ENCODE measurements around the gene ASTN2.

ASTN2 gene

DNA sequence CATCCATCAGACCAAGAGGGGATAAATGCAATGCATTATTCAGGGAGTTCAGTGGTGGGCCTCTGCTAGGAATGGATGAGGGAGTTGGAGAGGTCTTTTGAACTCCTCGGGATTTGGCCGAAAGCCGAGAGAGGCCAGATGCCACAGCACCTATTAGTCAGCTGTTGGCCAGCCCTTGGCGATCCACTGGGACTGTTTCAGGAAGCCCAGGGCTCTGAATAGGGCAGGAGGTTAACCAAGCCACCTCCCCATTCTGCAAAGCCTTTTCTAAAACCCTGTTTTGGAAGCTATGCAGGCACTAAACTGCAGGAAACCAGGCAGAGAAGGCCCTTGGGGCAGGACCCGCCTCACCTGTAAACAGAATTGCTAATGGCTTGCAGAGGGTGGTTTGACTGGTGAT, 37.8 kb downstream of the ASTN2 start:
- no peak overlapping the region for H3K27ac Mint-ChIP-seq
- peaks cover 6 to 8% of the 10 kb centered on the region in 2 donors for H3K9me3 Mint-ChIP-seq
- no peak overlapping the region for H3K4me3 Mint-ChIP-seq
- H3K4me1 Mint-ChIP-seq (ENCODE audit: low read depth in 2 of 2): no peaks in the 10 kb centered on the region
- no peak for ATAC-seq (replicated peaks)
- no peaks in the 10 kb centered on the region for H3K27me3 Mint-ChIP-seq
- H3K36me3 Mint-ChIP-seq (ENCODE audit: insufficient read depth): peaks cover 4% of the 10 kb centered on the region
- no peak for DNase-seq

DNA sequence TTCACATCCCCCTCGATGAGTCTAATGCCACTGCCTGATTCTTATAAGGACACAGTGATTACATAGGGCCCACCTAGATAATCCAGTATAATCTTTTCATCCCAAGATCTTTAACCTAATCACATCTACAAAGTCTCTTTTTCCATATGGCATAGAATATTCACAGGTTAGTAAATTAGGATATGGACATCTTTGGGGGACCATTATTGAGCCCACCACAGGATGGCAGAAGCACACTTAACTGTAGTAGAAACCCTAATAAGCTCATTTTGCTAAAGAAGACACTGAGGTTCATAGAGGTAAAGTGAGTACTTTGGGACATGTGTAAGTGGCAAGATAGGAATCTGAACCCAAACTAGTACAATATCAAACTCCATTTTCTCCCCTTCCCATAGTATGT, 38.9 kb downstream of the ASTN2 start:
- peaks cover 4% of the 10 kb centered on the region for H3K36me3 Mint-ChIP-seq (ENCODE audit: insufficient read depth)
- no peak for DNase-seq
- H3K4me3 Mint-ChIP-seq: no peak overlapping the region
- H3K4me1 Mint-ChIP-seq (ENCODE audit: low read depth in 2 of 2): no peaks in the 10 kb centered on the region
- no peak overlapping the region for H3K27ac Mint-ChIP-seq
- H3K27me3 Mint-ChIP-seq: no peaks in the 10 kb centered on the region
- peaks cover 4 to 7% of the 10 kb centered on the region in 2 donors for H3K9me3 Mint-ChIP-seq
- no peak for ATAC-seq (replicated peaks)

DNA sequence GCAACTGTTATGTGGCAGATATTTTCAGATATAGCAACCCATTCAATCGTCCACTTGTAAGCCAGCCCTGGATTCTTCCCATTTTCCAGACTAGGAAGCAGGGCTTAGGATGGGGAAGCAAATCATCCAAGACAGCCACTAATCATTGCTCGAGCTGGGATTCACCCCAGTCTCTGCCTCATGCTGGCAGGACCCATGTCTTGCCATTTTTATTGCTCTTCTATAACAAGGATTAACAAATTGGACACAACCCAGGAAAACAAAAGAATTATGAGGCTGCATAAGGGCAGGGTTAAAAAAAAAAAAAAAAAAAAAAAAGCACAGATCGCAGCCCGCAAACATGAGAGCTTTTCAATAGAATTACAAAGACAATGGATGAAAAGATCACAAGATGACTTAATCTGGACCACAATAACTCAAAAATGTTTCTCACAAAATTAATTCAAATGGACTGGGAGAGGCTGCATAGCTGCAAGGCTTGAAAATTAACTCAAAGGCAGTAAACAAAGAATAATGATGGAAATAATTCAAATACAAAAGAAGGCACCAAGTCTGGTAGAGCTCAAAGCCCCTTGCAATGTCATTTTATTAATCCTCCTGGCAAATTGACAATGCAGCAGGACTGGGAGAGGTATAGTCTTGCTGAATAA, 40.7 kb downstream of the ASTN2 start:
- H3K36me3 Mint-ChIP-seq (ENCODE audit: insufficient read depth): peaks cover 4% of the 10 kb centered on the region

GRCh38 chr9:117368684-117369230, 46.1 kb downstream of the ASTN2 start:
- no peak for ATAC-seq (replicated peaks)
- H3K27me3 Mint-ChIP-seq: no peaks in the 10 kb centered on the region
- DNase-seq: no peak
- peaks cover 11 to 14% of the 10 kb centered on the region in 2 donors for H3K9me3 Mint-ChIP-seq
- H3K4me3 Mint-ChIP-seq: no peak overlapping the region
- no peaks in the 10 kb centered on the region for H3K36me3 Mint-ChIP-seq (ENCODE audit: insufficient read depth)
- H3K27ac Mint-ChIP-seq: no peak overlapping the region
- no peaks in the 10 kb centered on the region for H3K4me1 Mint-ChIP-seq (ENCODE audit: low read depth in 2 of 2)

More for the DNA sequence above, 40.7 kb downstream of the ASTN2 start:
- no peak for DNase-seq
- no peak overlapping the region for H3K4me3 Mint-ChIP-seq
- peaks cover 0 to 10% of the 10 kb centered on the region in 2 donors for H3K9me3 Mint-ChIP-seq
- ATAC-seq (replicated peaks): no peak
- no peak overlapping the region for H3K27ac Mint-ChIP-seq
- no peaks in the 10 kb centered on the region for H3K4me1 Mint-ChIP-seq (ENCODE audit: low read depth in 2 of 2)
- no peaks in the 10 kb centered on the region for H3K27me3 Mint-ChIP-seq

DNA sequence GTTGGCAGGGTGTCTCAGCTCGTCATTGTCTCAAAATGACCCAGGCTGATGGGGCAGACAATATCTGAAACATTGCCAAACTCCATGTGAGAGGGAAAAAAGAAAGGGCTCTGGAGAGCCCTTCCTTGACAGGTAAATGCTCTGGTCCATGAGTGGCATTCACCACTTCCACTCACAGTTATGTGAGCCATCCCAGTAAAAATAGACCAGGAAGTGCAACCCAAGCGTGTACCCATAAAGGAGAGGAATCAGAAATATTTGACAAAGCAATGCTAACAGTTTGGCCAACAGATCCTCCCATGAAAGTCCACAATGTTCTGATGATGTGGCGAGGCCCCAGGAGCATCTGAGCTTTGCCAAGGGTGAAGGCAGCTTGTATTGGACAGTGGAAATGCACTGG, 49.4 kb downstream of the ASTN2 start:
- ATAC-seq (replicated peaks) (no peak), DNase-seq (no peak)
- H3K36me3 Mint-ChIP-seq (ENCODE audit: insufficient read depth): no peaks in the 10 kb centered on the region
- no peak overlapping the region for H3K27ac Mint-ChIP-seq
- H3K4me3 Mint-ChIP-seq: no peak overlapping the region
- H3K27me3 Mint-ChIP-seq: no peaks in the 10 kb centered on the region
- no peaks in the 10 kb centered on the region for H3K4me1 Mint-ChIP-seq (ENCODE audit: low read depth in 2 of 2)
- peaks cover 9 to 21% of the 10 kb centered on the region in 2 donors for H3K9me3 Mint-ChIP-seq

DNA sequence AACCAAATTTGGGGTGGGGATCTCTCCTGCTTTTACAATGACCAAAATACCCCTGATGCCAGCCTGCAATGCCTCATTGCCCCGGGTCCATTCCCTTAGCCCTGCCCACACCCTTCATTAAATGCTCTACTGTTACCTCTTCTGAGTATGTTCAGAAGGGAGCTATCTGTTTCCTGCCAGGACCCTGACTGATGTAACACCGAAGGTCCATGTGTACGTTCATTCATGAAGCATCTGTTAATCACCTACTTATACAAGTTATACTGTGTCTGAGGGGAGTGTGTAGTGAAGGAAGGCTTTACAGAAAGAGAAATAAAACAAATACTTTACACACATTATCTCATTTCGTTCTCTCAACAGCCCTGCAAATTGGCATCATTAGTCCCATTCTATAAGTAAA, 51.9 kb downstream of the ASTN2 start:
- H3K4me3 Mint-ChIP-seq: no peak overlapping the region
- H3K9me3 Mint-ChIP-seq: peaks cover 12 to 21% of the 10 kb centered on the region in 2 donors
- DNase-seq (no peak), ATAC-seq (replicated peaks) (no peak)
- H3K4me1 Mint-ChIP-seq (ENCODE audit: low read depth in 2 of 2): no peaks in the 10 kb centered on the region
- no peak overlapping the region for H3K27ac Mint-ChIP-seq
- H3K27me3 Mint-ChIP-seq: no peaks in the 10 kb centered on the region
- no peaks in the 10 kb centered on the region for H3K36me3 Mint-ChIP-seq (ENCODE audit: insufficient read depth)

GRCh38 chr9:117359910-117360309, 54.9 kb downstream of the ASTN2 start:
- ATAC-seq (replicated peaks) (no peak), DNase-seq (no peak)
- no peak overlapping the region for H3K4me3 Mint-ChIP-seq
- no peaks in the 10 kb centered on the region for H3K36me3 Mint-ChIP-seq (ENCODE audit: insufficient read depth)
- H3K4me1 Mint-ChIP-seq (ENCODE audit: low read depth in 2 of 2): no peaks in the 10 kb centered on the region
- peaks cover 9 to 15% of the 10 kb centered on the region in 2 donors for H3K9me3 Mint-ChIP-seq
- no peaks in the 10 kb centered on the region for H3K27me3 Mint-ChIP-seq
- H3K27ac Mint-ChIP-seq: no peak overlapping the region

GRCh38 chr9:117355542-117355941, 59.3 kb downstream of the ASTN2 start:
- peaks cover 10 to 11% of the 10 kb centered on the region in 2 donors for H3K9me3 Mint-ChIP-seq
- ATAC-seq (replicated peaks): no peak
- no peak overlapping the region for H3K4me3 Mint-ChIP-seq
- no peaks in the 10 kb centered on the region for H3K36me3 Mint-ChIP-seq (ENCODE audit: insufficient read depth)
- no peaks in the 10 kb centered on the region for H3K27me3 Mint-ChIP-seq
- no peak for DNase-seq
- H3K4me1 Mint-ChIP-seq (ENCODE audit: low read depth in 2 of 2): no peaks in the 10 kb centered on the region
- H3K27ac Mint-ChIP-seq: no peak overlapping the region

DNA sequence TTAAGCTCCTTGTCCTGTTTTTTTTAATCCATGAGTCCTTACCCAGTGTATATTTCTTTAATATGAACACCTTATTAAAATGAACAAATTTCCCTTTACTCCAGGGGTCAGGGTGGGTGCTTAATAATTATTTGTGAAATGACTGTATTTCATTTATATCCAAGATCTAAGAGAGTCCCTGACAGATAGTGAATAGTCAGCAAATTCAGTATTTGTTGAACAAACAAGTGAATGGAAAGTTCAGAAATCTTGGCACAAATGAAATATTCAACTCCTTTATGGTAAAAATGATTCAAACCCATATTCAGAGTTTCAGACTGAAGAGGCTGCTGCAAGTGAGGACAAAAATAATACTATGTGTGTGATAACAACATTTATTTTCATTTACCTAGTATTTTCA, 59.9 kb downstream of the ASTN2 start:
- no peak for ATAC-seq (replicated peaks)
- no peak overlapping the region for H3K27ac Mint-ChIP-seq

DNA sequence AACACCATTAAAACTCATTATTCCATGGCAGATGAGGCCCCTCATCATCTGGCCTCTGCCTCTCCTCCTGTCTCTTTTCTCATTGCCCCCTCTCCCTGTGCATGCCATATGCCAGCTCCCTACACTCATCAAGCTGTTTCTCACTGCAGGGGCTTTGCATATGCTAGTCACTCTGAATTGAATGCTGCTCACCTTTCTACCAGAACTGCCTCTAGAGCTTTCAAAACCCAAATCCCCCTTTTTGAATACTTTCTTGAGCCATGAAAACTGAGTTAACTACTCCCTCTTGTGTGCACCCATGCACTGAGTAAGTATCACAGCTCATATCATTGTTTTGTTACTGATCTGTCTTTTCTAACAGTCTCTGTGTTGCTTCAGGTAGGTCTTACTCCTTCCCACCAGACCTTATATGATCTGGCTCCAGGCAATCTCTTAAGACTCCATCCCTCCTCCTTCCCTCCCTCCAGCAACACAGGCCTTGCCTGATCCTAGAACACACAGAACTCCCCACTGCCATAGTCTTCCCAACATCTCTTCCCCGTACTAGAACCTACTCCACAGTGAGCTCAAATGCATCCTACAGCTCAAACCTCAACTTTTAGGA, 60.5 kb downstream of the ASTN2 start:
- no peak for ATAC-seq (replicated peaks)
- DNase-seq: no peak
- Mint-ChIP-seq H3K27me3 (no peaks in the 10 kb centered on the region), H3K4me1 (ENCODE audit: low read depth in 2 of 2) (no peaks in the 10 kb centered on the region), H3K4me3 (no peak overlapping the region), H3K9me3 (peaks cover 9 to 10% of the 10 kb centered on the region in 2 donors), H3K36me3 (ENCODE audit: insufficient read depth) (no peaks in the 10 kb centered on the region), H3K27ac (no peak overlapping the region)

More for the DNA sequence above, 59.9 kb downstream of the ASTN2 start:
- no peak overlapping the region for H3K4me3 Mint-ChIP-seq
- peaks cover 10 to 13% of the 10 kb centered on the region in 2 donors for H3K9me3 Mint-ChIP-seq
- H3K4me1 Mint-ChIP-seq (ENCODE audit: low read depth in 2 of 2): no peaks in the 10 kb centered on the region
- H3K36me3 Mint-ChIP-seq (ENCODE audit: insufficient read depth): no peaks in the 10 kb centered on the region
- no peak for DNase-seq
- H3K27me3 Mint-ChIP-seq: no peaks in the 10 kb centered on the region

DNA sequence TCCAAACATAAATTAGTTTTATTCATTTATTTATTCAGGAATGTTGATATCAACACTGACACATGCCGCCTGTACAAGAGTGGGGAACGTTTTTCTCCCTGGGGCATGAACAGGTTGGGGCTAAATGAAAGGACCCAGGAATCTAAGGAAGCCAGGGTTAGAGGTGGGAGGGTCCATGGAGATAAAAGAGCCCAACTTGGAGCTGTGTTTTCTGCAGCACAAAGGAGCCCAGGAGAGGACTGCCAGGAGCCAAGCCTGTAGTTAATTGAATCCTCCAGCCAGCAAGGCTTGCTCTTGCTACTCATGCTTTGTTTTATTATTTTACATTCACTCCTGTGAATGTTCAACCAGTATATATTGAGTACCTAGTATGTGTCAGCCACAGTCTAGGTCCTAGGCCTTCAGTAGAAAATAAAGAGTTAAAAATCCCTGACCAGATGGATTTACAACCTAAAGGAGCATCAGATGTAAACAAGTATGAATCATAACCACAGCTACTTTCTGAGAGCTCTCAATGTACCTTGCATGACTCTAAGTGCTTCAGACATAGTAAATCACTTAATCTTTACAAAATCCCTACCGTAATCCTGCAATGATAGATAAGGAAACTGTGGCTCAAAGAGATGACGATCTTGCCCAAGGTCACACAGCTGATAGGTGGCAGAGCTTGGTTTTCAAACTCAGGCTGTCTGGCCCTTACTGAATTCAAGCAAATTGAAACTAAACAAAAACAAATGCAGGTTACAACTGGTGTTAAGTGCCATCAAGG, 69.8 kb downstream of the ASTN2 start:
- Mint-ChIP-seq H3K4me3 (no peak overlapping the region), H3K27me3 (no peaks in the 10 kb centered on the region), H3K4me1 (ENCODE audit: low read depth in 2 of 2) (no peaks in the 10 kb centered on the region), H3K27ac (no peak overlapping the region), H3K9me3 (no peaks in the 10 kb centered on the region), H3K36me3 (ENCODE audit: insufficient read depth) (no peaks in the 10 kb centered on the region)
- ATAC-seq (replicated peaks): no peak
- DNase-seq: no peak

GRCh38 chr9:117343427-117343826, 71.4 kb downstream of the ASTN2 start:
- H3K36me3 Mint-ChIP-seq (ENCODE audit: insufficient read depth): no peaks in the 10 kb centered on the region
- no peaks in the 10 kb centered on the region for H3K4me1 Mint-ChIP-seq (ENCODE audit: low read depth in 2 of 2)
- DNase-seq (no peak), ATAC-seq (replicated peaks) (no peak)
- H3K27me3 Mint-ChIP-seq: no peaks in the 10 kb centered on the region
- H3K27ac Mint-ChIP-seq: no peak overlapping the region
- H3K4me3 Mint-ChIP-seq: no peak overlapping the region
- peaks cover 0 to 10% of the 10 kb centered on the region in 2 donors for H3K9me3 Mint-ChIP-seq

DNA sequence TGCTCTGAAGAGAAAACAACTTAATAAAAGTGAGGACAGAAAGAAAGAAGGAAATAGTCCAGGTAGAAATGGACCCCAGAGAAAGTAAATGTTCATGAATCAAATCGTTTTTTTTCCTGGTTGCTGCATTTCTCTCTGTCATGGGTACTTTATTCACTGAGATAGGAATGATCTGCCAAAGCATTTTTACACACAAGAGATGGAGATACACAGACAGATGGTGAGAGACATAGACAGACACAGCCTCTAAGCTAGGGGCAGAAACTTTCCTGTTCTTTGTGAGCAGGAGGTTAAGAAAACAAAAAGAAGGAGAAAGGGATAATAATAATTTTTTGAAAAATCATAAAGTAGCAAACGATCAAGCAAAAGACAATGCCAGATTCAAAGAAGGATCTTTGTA, 73.7 kb downstream of the ASTN2 start:
- ATAC-seq (replicated peaks) (no peak), DNase-seq (no peak)
- H3K27ac Mint-ChIP-seq: no peak overlapping the region
- peaks cover 3 to 10% of the 10 kb centered on the region in 2 donors for H3K9me3 Mint-ChIP-seq
- no peaks in the 10 kb centered on the region for H3K36me3 Mint-ChIP-seq (ENCODE audit: insufficient read depth)
- no peak overlapping the region for H3K4me3 Mint-ChIP-seq
- no peaks in the 10 kb centered on the region for H3K27me3 Mint-ChIP-seq
- H3K4me1 Mint-ChIP-seq (ENCODE audit: low read depth in 2 of 2): no peaks in the 10 kb centered on the region

DNA sequence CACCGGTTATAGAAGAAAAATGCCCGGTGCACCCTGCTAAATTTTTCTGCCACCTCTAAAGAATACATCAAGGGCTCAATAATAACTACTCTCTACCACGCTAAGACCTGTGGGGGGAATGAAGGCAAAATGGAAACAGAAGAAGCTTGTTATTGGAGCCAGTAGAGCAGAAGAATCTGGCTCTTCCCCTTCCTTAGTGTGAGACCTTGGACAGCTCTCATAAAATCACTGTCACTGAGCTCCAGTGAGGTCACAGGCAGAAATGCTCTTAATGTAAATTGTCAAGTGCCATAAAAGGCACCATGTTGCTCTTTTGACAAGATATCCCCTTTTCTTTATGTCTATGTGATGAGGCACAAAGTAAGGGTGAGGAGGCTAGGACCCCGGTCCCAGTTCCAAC, 74.4 kb downstream of the ASTN2 start:
- peaks cover 3 to 10% of the 10 kb centered on the region in 2 donors for H3K9me3 Mint-ChIP-seq
- no peaks in the 10 kb centered on the region for H3K4me1 Mint-ChIP-seq (ENCODE audit: low read depth in 2 of 2)
- H3K27ac Mint-ChIP-seq: no peak overlapping the region
- DNase-seq (no peak), ATAC-seq (replicated peaks) (no peak)
- no peaks in the 10 kb centered on the region for H3K36me3 Mint-ChIP-seq (ENCODE audit: insufficient read depth)
- H3K27me3 Mint-ChIP-seq: no peaks in the 10 kb centered on the region
- no peak overlapping the region for H3K4me3 Mint-ChIP-seq
